Temporal lobe (tissue), 1 donor: ENCODE results near the gene TMEM106C. TPM values are rescaled to one million over a fixed set of nuclear protein-coding genes. Genes with fewer than 3 reads are reported as not detected.

ENCODE experiments used
- total RNA-seq: library from RNA; depleted of rRNA; stranded (reverse); fragments of >200 nt; gene quantifications from one replicate; pipeline ENCODE4 v1.2.3, GENCODE V29; 2014

The TMEM106C gene
- total RNA-seq, 1 donor from 2014 or later = 40.3 TPM

Other genes starting within 250 kb of the TMEM106C start
- gene ENDOU, start 238.1 kb upstream of the TMEM106C start, total RNA-seq = not detected
- gene RAPGEF3, start 204.7 kb upstream of the TMEM106C start, total RNA-seq = 6.9 TPM
- 7.4 TPM for gene SLC48A1, start 190.4 kb upstream of the TMEM106C start, total RNA-seq
- 10.8 TPM for gene HDAC7, start 143.7 kb upstream of the TMEM106C start, total RNA-seq
- gene VDR, start 58.6 kb upstream of the TMEM106C start, total RNA-seq = not detected
- gene COL2A1, start 40.9 kb downstream of the TMEM106C start, total RNA-seq = 0.74 TPM
- 25.1 TPM for gene SENP1, start 142.5 kb downstream of the TMEM106C start, total RNA-seq
- 79.4 TPM for gene PFKM, start 155.8 kb downstream of the TMEM106C start, total RNA-seq
- 25.6 TPM for gene ASB8, start 193.9 kb downstream of the TMEM106C start, total RNA-seq
- gene CCDC184, start 220.0 kb downstream of the TMEM106C start, total RNA-seq = 26.3 TPM
- gene OR10AD1, start 239.7 kb downstream of the TMEM106C start, total RNA-seq = not detected